Measurements from ENCODE around the gene KIF15.

DNA sequence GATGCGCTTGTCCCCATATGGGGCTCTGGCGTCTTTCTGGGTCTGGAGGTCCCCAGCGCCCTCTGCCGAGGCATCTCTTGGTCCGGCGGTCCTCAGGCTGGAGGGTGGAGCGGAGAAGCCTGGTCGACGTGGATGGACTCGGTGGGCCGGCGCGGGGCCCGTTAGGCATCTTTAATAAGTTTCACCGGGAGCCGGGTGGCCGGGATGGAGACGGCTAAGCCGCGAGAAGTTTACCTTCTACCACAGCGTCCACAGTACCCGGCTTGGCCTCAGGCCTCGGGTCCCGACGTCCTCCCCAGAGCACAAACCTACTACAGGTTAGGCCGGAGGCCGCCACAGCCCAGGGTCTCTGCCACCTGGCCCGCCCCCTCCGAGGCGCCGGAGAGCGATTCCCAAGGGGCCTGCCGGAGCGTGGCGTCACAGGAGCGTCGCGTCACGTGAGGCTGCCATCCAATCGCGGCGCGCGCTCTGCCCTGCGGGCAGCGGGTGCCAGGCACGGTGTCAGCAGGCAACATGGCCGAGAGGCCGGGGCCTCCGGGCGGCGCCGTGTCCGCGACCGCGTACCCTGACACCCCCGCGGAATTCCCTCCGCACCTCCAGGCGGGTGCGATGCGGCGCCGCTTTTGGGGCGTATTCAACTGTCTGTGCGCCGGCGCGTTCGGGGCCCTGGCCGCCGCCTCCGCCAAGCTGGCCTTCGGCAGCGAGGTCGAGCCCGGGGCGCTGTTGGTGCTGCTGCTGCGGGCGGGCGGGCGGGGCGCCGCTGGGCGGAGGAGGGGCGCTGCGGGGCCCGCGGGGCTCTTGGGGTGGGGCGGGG lies 100.0 kb downstream of the KIF15 start, which contains the start of gene TMEM42:
- TF ChIP-seq, protein P1, sequence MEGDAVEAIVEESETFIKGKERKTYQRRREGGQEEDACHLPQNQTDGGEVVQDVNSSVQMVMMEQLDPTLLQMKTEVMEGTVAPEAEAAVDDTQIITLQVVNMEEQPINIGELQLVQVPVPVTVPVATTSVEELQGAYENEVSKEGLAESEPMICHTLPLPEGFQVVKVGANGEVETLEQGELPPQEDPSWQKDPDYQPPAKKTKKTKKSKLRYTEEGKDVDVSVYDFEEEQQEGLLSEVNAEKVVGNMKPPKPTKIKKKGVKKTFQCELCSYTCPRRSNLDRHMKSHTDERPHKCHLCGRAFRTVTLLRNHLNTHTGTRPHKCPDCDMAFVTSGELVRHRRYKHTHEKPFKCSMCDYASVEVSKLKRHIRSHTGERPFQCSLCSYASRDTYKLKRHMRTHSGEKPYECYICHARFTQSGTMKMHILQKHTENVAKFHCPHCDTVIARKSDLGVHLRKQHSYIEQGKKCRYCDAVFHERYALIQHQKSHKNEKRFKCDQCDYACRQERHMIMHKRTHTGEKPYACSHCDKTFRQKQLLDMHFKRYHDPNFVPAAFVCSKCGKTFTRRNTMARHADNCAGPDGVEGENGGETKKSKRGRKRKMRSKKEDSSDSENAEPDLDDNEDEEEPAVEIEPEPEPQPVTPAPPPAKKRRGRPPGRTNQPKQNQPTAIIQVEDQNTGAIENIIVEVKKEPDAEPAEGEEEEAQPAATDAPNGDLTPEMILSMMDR (IDR thresholded peaks at IDR 0.05): peak in 3 of 4 experiments; percentile 11 to 50 (median 15)
- TF ChIP-seq EP300 (IDR thresholded peaks at IDR 0.05): no peak
- peak; percentile 87 for TF ChIP-seq POLR2AphosphoS5 (IDR thresholded peaks at IDR 0.05)
- peak; percentile 85 to 88 for TF ChIP-seq POLR2A (IDR thresholded peaks at IDR 0.05)
